GM18507 (cell line): ENCODE measurements around the gene SSTR5.
A peak's percentile ranks its signal among the peaks of the same experiment; 100 is the strongest.

Experiments
- DNase-seq: peaks from one replicate; pipeline ENCODE4 v3.0.0; 2011; ENCODE audit warnings: low read depth; ENCODE audit not compliant: insufficient read length; ENCODE audit errors: extremely low spot score
- FAIRE-seq: peaks from 2 replicates; lab custom pipeline; 2011; peaks lifted over from hg19 to GRCh38; lab: Jason Lieb, UNC

Gene SSTR5

DNA sequence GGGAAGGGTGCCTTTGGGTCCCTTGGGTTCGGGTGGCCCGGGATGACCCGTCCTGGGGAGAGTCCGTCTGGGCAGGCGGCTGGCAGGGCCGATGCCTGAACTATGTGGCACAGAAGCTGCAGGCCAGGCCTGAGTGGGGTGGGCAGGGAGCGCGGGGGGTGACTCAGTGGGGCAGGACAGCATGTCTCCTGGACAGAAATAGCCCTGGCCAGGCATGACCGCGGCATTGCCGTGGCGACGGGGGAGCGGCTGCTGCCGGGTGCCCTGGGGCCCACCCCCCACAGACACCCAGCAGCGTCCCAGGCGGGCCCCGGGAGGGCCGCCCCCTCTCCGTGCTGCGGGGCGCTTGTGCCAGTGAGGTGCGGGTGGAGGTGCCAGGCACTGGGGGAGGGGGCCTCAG, 25.3 kb downstream of the SSTR5 start:
- no peak for FAIRE-seq
- no peak for DNase-seq

GRCh38 chr16:1098266-1098991, 25.9 kb downstream of the SSTR5 start:
- DNase-seq (no peak), FAIRE-seq (no peak)

GRCh38 chr16:1099189-1100083, 26.9 kb downstream of the SSTR5 start:
- FAIRE-seq, result no peak
- DNase-seq, result no peak

DNA sequence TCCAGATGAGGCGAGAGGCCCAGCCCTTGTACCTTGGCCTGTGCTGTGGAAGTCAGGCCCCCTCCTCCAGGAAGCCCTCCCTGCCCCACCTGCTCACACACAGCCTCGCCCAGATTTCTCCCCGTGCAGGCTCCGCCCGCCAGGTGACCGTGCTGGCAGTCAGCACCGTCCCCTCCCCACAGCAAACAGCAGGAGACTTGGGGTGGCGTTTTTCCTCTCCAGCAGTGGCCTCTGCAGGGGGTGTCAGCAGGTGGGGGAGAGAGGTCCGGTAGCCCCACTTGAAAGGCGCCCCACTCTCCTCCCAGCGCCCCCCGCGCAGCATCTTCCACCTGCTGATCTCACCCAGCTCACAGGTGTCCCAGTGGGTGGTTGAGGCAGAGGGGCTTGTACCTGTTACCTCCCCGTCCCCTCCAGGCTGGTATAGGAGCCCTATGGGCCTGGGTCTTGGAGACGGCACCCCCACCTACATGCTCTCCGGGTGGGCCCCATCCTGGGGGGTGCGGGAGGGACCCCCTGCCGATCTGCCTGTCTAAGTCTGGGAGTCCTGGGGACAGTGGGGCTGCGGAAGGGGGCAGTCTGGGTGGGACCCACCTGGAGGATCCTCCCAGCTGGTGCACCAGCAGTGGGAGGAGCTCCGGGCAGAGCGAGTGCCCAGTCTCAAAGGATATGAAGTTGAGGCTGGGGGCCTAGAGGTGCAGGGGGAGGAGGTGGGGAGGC, 27.7 kb downstream of the SSTR5 start:
- FAIRE-seq (no peak), DNase-seq (no peak)

- FAIRE-seq, result no peak
- no peak for DNase-seq
Observed at GRCh38 chr16:1101133-1101532, 28.6 kb downstream of the SSTR5 start.

- FAIRE-seq (no peak), DNase-seq (no peak)
Observed at GRCh38 chr16:1101573-1102332, 29.2 kb downstream of the SSTR5 start.

DNA sequence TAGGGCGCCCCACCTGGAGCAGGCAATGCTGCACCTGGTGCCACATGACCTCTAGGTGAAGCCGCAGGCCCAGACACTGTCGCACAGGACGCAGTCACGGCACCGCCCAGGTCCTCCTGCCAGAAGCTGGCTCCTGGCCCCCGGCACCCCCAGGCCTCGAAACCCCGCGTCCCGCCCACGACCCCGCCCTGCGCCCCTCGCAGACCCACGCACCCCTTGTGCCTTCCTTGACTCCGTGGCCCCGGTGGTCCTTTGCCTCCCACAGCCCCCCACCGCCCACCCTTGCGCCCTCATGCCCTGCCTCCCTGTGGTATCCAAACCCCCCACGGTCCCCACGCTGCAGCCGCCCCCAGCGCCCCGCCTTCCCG, 29.8 kb downstream of the SSTR5 start:
- FAIRE-seq, result no peak
- no peak for DNase-seq

DNA sequence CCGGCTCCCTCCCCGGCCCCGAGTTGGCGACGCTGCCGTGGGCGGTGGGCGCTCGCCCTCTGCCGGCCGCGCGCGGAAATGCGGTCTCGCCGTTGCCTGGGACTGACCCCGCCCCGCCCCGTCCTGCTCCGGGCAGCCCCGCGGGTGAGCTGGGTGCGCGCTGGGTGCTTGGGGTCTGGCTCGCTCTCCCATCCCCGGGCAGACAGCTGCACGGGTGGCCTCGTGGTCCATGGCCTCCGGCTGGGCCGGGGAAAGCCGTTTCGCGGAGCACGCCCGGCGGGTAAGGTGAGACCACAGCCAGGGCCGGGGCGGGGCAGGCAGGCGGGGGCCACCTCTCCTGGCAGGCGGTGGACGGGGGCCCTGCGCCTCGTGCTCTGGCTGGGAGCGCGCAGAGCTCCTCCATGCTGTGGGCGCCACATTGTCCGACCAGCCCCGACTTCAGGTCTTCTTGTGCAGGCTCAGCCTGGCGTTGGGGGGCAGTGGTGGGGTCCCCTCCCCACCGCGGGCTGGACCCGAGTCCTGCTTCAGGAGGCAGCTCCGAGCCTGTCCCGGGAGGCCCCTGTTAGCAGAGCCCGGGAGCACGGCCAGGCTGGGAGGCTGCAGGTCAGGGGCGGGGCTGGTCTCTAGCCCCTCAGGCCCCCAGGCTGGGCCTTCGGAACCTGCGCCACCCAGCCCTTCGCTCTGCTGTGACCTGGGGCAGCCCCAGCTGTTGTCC, 30.5 kb downstream of the SSTR5 start:
- peak; percentile 21 for FAIRE-seq

GRCh38 chr16:1103636-1103980, 31.1 kb downstream of the SSTR5 start:
- no peak for FAIRE-seq
- no peak for DNase-seq

More for the DNA sequence above, 30.5 kb downstream of the SSTR5 start:
- peak; percentile 69 for DNase-seq

GRCh38 chr16:1105888-1106620, 33.5 kb downstream of the SSTR5 start:
- DNase-seq (peak; percentile 39), FAIRE-seq (no peak)

DNA sequence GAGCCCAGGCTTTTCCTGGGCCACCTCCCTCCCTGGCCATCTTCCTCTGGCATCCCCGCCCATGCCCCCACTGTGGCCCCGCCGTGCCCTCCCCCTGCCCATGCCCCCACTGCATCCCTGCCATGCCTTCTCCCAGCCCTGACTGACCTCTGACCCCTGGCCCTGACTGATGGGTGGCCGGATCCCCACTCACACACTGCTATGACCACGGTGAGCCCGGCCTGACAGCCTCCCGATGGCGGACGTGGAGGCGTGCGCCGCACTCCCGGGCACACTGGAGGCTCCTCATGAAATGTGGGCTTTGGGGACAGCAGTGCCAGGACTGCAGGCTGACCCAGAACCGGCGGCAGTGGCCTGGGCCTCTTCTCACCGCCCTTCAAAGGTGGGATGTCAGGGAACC, 34.1 kb downstream of the SSTR5 start:
- FAIRE-seq (no peak), DNase-seq (no peak)

DNA sequence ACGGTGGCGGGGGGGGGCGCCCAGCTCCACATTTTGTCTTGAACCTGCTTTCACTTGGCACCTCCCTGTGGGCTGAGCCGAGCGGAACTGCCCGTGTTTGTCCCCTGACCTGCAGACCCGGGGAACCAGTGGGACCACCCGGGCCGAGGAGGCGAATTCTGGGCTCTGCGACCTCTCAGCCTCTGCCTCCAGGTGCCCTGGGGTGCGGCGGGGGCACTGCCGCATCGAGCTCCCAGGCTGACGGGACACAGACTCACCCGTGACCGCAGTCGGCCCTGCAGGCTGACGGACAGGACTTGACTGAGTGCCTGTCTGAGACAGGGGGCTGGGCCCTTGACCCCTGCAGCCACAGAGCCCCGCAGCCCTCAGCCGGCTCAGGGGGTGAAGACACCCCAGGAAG, 34.6 kb downstream of the SSTR5 start:
- FAIRE-seq (no peak), DNase-seq (no peak)

DNA sequence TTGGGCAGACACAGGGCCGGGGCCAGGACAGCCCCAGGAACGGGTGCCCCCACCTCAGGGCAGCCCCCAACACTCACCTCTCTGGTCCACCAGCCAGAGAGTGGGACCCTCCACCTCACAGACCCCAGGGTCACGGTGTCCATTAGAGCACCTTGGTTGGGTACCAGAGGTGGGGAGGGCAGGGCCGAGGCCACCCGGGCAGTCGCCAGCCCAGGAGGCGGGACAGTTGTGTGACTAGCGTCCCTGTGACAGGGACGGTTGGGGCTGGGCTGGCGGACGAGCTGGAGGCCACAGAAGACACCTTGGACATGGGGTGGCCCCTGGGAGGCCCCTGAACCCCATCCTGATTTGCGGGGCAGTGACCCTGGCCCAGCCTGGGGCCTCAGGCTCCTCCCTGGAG, 35.2 kb downstream of the SSTR5 start:
- FAIRE-seq (no peak), DNase-seq (no peak)

DNA sequence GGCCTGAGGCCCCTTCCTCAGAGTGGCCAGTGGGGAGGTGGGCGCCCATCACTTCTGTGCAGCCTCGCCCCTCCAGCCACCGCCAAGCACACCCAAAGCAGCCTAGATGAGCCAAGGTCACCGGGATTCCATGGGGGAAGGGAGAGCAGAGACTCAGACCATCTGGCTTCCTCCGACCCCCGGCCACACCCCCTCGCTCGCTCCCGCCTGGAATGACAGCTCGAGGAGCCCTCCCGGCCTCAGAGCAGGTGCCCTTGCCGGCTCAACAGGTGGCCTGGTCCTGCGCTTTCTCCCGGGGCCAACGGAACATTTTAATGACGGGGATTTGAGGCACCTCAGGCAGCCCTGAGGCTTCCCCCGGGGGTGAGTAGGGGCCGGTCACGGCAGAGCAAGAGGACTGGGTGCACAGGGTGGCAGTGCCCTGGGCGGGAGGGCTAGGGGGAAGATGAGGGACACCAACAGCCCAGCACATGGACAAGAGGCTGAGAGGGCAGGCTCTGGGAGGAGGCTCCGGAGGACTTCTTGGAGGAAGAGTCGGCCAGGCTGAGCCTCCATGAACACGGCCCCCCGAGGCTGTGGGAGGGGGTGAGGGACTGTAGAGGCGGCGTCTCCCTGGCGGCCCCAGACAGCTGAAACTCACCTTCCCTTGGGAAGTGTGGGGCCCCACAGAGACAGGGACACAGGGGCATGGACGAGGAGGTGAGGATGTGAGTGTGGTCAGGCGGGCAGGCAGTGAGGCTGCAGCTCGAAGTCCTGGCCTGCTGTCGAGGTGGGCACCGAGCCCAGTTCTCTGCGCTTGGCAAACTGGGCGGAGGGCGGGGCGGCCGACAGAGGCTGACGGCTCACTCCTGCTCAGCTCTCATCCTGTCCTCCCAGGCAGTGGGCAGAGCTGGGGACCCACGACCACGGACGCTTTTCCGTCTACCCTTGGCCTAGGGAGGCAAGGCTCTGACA, 36.0 kb downstream of the SSTR5 start:
- FAIRE-seq (no peak), DNase-seq (no peak)

DNA sequence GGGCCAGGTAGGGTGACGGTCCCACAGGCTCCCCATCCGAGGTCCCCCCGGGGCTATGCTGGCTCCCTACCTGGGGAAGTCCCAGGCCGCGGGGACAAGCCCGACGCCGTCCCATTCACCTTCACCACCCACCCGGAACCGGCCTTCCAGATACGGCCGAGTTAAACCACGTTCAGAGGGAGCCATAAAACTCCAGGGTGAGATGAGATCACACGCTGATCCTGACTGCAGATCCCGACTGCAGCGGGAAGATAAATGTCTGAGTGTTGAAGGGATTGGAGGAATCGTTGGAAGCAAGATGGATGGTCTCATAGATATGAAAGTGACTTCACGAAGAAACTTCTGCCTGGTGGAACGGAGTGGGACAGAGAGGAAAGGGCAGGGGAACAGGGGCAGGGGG, 37.1 kb downstream of the SSTR5 start:
- DNase-seq (no peak), FAIRE-seq (no peak)

GRCh38 chr16:1112506-1113184, 40.1 kb downstream of the SSTR5 start:
- DNase-seq (no peak), FAIRE-seq (no peak)

DNA sequence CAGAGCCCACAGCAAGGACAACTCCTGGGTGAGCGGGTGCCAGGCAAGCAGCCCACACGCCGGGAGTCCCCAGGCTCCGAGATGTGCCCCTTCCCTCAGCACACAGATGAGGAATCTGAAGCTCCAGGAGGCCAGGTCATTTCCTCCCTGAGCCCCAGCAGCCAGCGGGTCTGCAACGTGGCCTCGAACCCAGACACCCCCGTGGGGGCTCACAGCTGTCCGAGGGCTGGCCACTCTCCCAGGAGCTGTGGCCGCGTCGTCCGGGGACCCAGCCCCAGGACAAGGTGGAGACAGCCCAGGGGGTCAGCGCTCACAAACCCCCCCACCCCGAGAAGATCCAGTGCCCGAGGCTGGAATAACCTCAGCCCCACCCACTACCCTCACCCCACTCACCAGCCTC, 40.9 kb downstream of the SSTR5 start:
- DNase-seq, result no peak
- FAIRE-seq, result no peak
